Measurements from ENCODE around the gene ASB8.

Gene ASB8

GRCh38 chr12:48180424-48180823 is 23.1 kb upstream of the ASB8 start:
- TF ChIP-seq TCF4 (CRISPR knock-in tag; IDR thresholded peaks at IDR 0.05; ENCODE audit: borderline replicate concordance), result no peak
- no peak for TF ChIP-seq RARB (CRISPR knock-in tag; IDR thresholded peaks at IDR 0.05)
- ATAC-seq, result no peak

- TF ChIP-seq TSHZ2 (CRISPR knock-in tag; IDR thresholded peaks at IDR 0.05), result no peak
- TF ChIP-seq OSR1 (CRISPR knock-in tag; IDR thresholded peaks at IDR 0.05), result no peak
- no peak for TF ChIP-seq CREB5 (CRISPR knock-in tag; IDR thresholded peaks at IDR 0.05; ENCODE audit: low read depth)
- no peak for TF ChIP-seq ZNF8 (CRISPR knock-in tag; IDR thresholded peaks at IDR 0.05)
- no peak for TF ChIP-seq ESRRG (CRISPR knock-in tag; IDR thresholded peaks at IDR 0.05)
- no peak for TF ChIP-seq TOX (CRISPR knock-in tag; IDR thresholded peaks at IDR 0.05; ENCODE audit: borderline replicate concordance)
- no peak for TF ChIP-seq ZFP3 (CRISPR knock-in tag; IDR thresholded peaks at IDR 0.05)
- TF ChIP-seq SNAI2 (CRISPR knock-in tag; IDR thresholded peaks at IDR 0.05), result no peak
- TF ChIP-seq CSDC2 (CRISPR knock-in tag; IDR thresholded peaks at IDR 0.05), result no peak
- no peak for TF ChIP-seq ARNTL (CRISPR knock-in tag; IDR thresholded peaks at IDR 0.05; ENCODE audit: borderline replicate concordance, low read depth)
- no peak for TF ChIP-seq PATZ1 (CRISPR knock-in tag; IDR thresholded peaks at IDR 0.05; ENCODE audit: borderline replicate concordance)
- no peak for TF ChIP-seq BACH2 (CRISPR knock-in tag; IDR thresholded peaks at IDR 0.05; ENCODE audit: borderline replicate concordance)
- no peak for TF ChIP-seq ZNF565 (CRISPR knock-in tag; conservative IDR thresholded peaks at IDR 0.05; ENCODE audit: low read depth)
- ATAC-seq, result no peak
Observed at GRCh38 chr12:48179466-48179865, 22.2 kb upstream of the ASB8 start.

GRCh38 chr12:48177982-48178381 is 20.7 kb upstream of the ASB8 start:
- TF ChIP-seq RARB (CRISPR knock-in tag; IDR thresholded peaks at IDR 0.05) (no peak), CSRNP3 (CRISPR knock-in tag; IDR thresholded peaks at IDR 0.05) (no peak), OSR1 (CRISPR knock-in tag; IDR thresholded peaks at IDR 0.05) (no peak), TOX (CRISPR knock-in tag; IDR thresholded peaks at IDR 0.05; ENCODE audit: borderline replicate concordance) (no peak), TSHZ2 (CRISPR knock-in tag; IDR thresholded peaks at IDR 0.05) (no peak), ZC3H10 (CRISPR knock-in tag; IDR thresholded peaks at IDR 0.05) (no peak), TCF4 (CRISPR knock-in tag; IDR thresholded peaks at IDR 0.05; ENCODE audit: borderline replicate concordance) (no peak), ZNF8 (CRISPR knock-in tag; IDR thresholded peaks at IDR 0.05) (no peak)
- ATAC-seq, result no peak

GRCh38 chr12:48176417-48176751 is 19.1 kb upstream of the ASB8 start:
- ATAC-seq, result peak; percentile 30
- TF ChIP-seq ZNF70 (CRISPR knock-in tag; IDR thresholded peaks at IDR 0.05), result no peak
